ENCODE results near the gene KDM6A.
"Not testable (repeated sequence)": the region's sequence is repeated elsewhere in the genome, so short reads cannot be mapped to it uniquely, and the experiment has no call there.

KDM6A gene

DNA sequence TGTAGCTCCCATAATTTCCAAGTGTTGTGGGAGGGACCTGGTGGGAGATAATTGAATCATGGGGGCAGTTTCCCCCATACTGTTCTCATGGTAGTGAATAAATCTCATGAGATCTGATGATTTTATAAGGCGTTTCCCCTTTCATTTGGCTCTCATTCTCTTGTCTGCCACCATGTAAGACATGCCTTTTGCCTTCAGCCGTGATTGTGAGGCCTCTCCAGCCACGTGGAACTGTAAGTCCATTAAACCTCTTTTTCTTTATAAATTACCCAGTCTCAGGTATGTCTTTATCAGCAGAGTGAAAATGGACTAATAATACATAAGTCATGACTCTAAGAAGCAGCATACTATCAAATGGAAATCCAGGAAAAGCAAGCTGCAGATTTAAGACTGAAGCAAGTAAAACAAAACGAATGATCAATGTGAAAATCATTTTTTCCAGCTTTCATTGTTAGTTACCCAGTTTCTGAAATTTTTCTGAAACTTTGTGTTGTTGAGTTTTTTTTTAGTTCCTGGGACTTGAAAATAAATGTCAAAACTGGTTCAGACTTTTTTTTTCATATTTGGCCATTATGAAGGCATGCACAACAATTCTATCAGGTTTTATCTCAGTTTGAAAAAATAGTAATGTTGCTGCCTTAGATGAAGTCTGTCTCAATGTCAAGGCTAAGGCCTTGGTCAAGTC is 262.5 kb downstream of the KDM6A start:
- not testable (repeated sequence) for H3K4ac ChIP-seq (ENCODE audit: low read depth, low read length); H4K8ac ChIP-seq (ENCODE audit: low read depth, low read length); H3K14ac ChIP-seq (ENCODE audit: low read length); H2AK5ac ChIP-seq (ENCODE audit: low read length); H3K9ac ChIP-seq (ENCODE audit: low read length); H2BK5ac ChIP-seq (ENCODE audit: low read depth, low read length, poor library complexity); H3K79me2 ChIP-seq (ENCODE audit: control insufficient read depth, insufficient read depth, low read length, poor library complexity); H3K4me2 ChIP-seq (ENCODE audit: low read length); H3K36me3 ChIP-seq (ENCODE audit: control insufficient read depth in 1 of 2, insufficient read depth in 2 of 2, low read length in 2 of 2); H3K18ac ChIP-seq (ENCODE audit: low read length); H3K27me3 ChIP-seq (ENCODE audit: insufficient read depth, low read length); H2BK12ac ChIP-seq (ENCODE audit: low read length); H4K12ac ChIP-seq (ENCODE audit: low read depth, low read length); H3K23ac ChIP-seq (ENCODE audit: low read length); H3K4me1 ChIP-seq (ENCODE audit: control insufficient read depth in 1 of 2, insufficient read depth in 2 of 2, low read length in 2 of 2); DNase-seq; H3K9me3 ChIP-seq (ENCODE audit: insufficient read depth, low read depth, low read length); H3K79me1 ChIP-seq (ENCODE audit: low read length); H3K4me3 ChIP-seq (ENCODE audit: low read depth, low read length); H3K27ac ChIP-seq (ENCODE audit: low read depth, low read length); H2BK120ac ChIP-seq (ENCODE audit: insufficient read depth, low read length, poor library complexity); H2AFZ ChIP-seq (ENCODE audit: insufficient read depth, low read length, poor library complexity); H4K91ac ChIP-seq (ENCODE audit: low read depth, low read length)
- WGBS (ENCODE audit: extremely low coverage, insufficient coverage, insufficient read length), result no CpG with 5 or more reads among the region's 4 CpGs

DNA sequence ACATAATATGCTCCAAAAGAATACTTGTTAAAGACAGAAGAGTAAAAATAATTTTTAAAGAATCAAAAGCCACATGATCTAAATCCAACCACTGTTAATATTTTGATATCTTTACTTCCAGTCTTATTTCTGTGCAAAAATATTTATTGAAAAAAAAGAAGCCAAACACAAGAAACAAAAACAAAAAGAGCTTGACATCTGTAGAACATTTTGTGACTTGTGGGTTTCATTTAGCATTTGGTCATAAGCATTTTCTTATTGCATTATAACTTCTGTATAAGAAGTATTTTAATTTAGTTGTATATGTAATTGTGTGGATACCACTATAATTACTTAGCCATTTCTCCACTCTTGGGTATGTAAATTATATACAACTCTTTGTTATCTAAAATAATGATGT is 264.5 kb downstream of the KDM6A start:
- Histone ChIP-seq H3K4ac (ENCODE audit: low read depth, low read length) (no peak overlapping the region), H2AK5ac (ENCODE audit: low read length) (no peak overlapping the region), H2BK12ac (ENCODE audit: low read length) (no peak overlapping the region), H2BK120ac (ENCODE audit: insufficient read depth, low read length, poor library complexity) (no peak overlapping the region), H3K4me3 (ENCODE audit: low read depth, low read length) (no peak overlapping the region), H3K27ac (ENCODE audit: low read depth, low read length) (no peak overlapping the region), H3K36me3 (ENCODE audit: control insufficient read depth in 1 of 2, insufficient read depth in 2 of 2, low read length in 2 of 2) (no peaks in the 10 kb centered on the region), H2AFZ (ENCODE audit: insufficient read depth, low read length, poor library complexity) (no peak overlapping the region), H3K9me3 (ENCODE audit: insufficient read depth, low read depth, low read length) (no peaks in the 10 kb centered on the region), H3K9ac (ENCODE audit: low read length) (no peak overlapping the region), H3K18ac (ENCODE audit: low read length) (no peak overlapping the region), H3K79me2 (ENCODE audit: control insufficient read depth, insufficient read depth, low read length, poor library complexity) (no peaks in the 10 kb centered on the region), H3K14ac (ENCODE audit: low read length) (no peak overlapping the region), H4K8ac (ENCODE audit: low read depth, low read length) (no peak overlapping the region), H2BK5ac (ENCODE audit: low read depth, low read length, poor library complexity) (no peak overlapping the region), H3K79me1 (ENCODE audit: low read length) (no peaks in the 10 kb centered on the region), H3K27me3 (ENCODE audit: insufficient read depth, low read length) (no peaks in the 10 kb centered on the region), H3K4me2 (ENCODE audit: low read length) (no peak overlapping the region), H4K12ac (ENCODE audit: low read depth, low read length) (no peak overlapping the region), H3K23ac (ENCODE audit: low read length) (no peak overlapping the region), H3K4me1 (ENCODE audit: control insufficient read depth in 1 of 2, insufficient read depth in 2 of 2, low read length in 2 of 2) (no peaks in the 10 kb centered on the region), H4K91ac (ENCODE audit: low read depth, low read length) (no peak overlapping the region)
- DNase-seq, result no peak

- Histone ChIP-seq H3K27ac (ENCODE audit: low read depth, low read length) (no peak overlapping the region), H3K79me2 (ENCODE audit: control insufficient read depth, insufficient read depth, low read length, poor library complexity) (no peaks in the 10 kb centered on the region), H4K12ac (ENCODE audit: low read depth, low read length) (no peak overlapping the region), H3K23ac (ENCODE audit: low read length) (no peak overlapping the region), H2BK120ac (ENCODE audit: insufficient read depth, low read length, poor library complexity) (no peak overlapping the region), H2BK5ac (ENCODE audit: low read depth, low read length, poor library complexity) (no peak overlapping the region), H3K9me3 (ENCODE audit: insufficient read depth, low read depth, low read length) (no peaks in the 10 kb centered on the region), H3K36me3 (ENCODE audit: control insufficient read depth in 1 of 2, insufficient read depth in 2 of 2, low read length in 2 of 2) (no peaks in the 10 kb centered on the region), H3K4me3 (ENCODE audit: low read depth, low read length) (no peak overlapping the region), H4K91ac (ENCODE audit: low read depth, low read length) (no peak overlapping the region), H2BK12ac (ENCODE audit: low read length) (no peak overlapping the region), H2AFZ (ENCODE audit: insufficient read depth, low read length, poor library complexity) (no peak overlapping the region), H3K4ac (ENCODE audit: low read depth, low read length) (no peak overlapping the region), H4K8ac (ENCODE audit: low read depth, low read length) (no peak overlapping the region), H2AK5ac (ENCODE audit: low read length) (no peak overlapping the region), H3K14ac (ENCODE audit: low read length) (no peak overlapping the region), H3K79me1 (ENCODE audit: low read length) (no peaks in the 10 kb centered on the region), H3K18ac (ENCODE audit: low read length) (no peak overlapping the region), H3K4me2 (ENCODE audit: low read length) (no peak overlapping the region), H3K27me3 (ENCODE audit: insufficient read depth, low read length) (no peaks in the 10 kb centered on the region), H3K4me1 (ENCODE audit: control insufficient read depth in 1 of 2, insufficient read depth in 2 of 2, low read length in 2 of 2) (no peaks in the 10 kb centered on the region), H3K9ac (ENCODE audit: low read length) (no peak overlapping the region)
- DNase-seq, result no peak
- WGBS (ENCODE audit: extremely low coverage, insufficient coverage, insufficient read length), result no CpG with 5 or more reads among the region's 4 CpGs
Measured at GRCh38 chrX:45138525-45138924, 265.5 kb downstream of the KDM6A start.

DNA sequence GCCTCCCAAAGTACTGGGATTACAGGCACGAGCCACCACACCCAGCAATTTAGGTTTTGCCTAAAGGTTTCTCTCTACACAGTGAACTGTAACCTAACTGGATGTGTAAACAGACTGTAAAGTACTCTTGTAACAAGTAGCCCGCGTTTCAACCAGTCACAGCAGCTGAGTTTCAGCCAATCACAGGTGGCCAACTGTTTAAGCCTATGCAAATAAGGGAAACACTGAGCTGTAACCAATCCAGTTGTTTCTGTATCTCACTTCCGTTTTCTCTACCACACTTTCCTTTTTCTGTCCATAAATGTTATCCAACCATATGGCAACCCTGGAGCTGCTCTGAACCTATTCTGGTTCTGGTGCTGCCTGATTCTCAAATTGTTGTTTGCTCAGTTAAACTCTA is 267.8 kb downstream of the KDM6A start:
- Histone ChIP-seq H3K79me1 (ENCODE audit: low read length) (no peaks in the 10 kb centered on the region), H2AK5ac (ENCODE audit: low read length) (no peak overlapping the region), H2BK5ac (ENCODE audit: low read depth, low read length, poor library complexity) (no peak overlapping the region), H3K9me3 (ENCODE audit: insufficient read depth, low read depth, low read length) (no peaks in the 10 kb centered on the region), H3K27me3 (ENCODE audit: insufficient read depth, low read length) (no peaks in the 10 kb centered on the region), H3K4ac (ENCODE audit: low read depth, low read length) (no peak overlapping the region), H4K12ac (ENCODE audit: low read depth, low read length) (no peak overlapping the region), H4K91ac (ENCODE audit: low read depth, low read length) (no peak overlapping the region), H2AFZ (ENCODE audit: insufficient read depth, low read length, poor library complexity) (no peak overlapping the region), H3K4me2 (ENCODE audit: low read length) (no peak overlapping the region), H2BK12ac (ENCODE audit: low read length) (no peak overlapping the region), H4K8ac (ENCODE audit: low read depth, low read length) (no peak overlapping the region), H3K36me3 (ENCODE audit: control insufficient read depth in 1 of 2, insufficient read depth in 2 of 2, low read length in 2 of 2) (no peaks in the 10 kb centered on the region), H2BK120ac (ENCODE audit: insufficient read depth, low read length, poor library complexity) (no peak overlapping the region), H3K79me2 (ENCODE audit: control insufficient read depth, insufficient read depth, low read length, poor library complexity) (no peaks in the 10 kb centered on the region), H3K4me3 (ENCODE audit: low read depth, low read length) (no peak overlapping the region), H3K14ac (ENCODE audit: low read length) (no peak overlapping the region), H3K9ac (ENCODE audit: low read length) (no peak overlapping the region), H3K18ac (ENCODE audit: low read length) (no peak overlapping the region), H3K4me1 (ENCODE audit: control insufficient read depth in 1 of 2, insufficient read depth in 2 of 2, low read length in 2 of 2) (peaks cover 0 to 3% of the 10 kb centered on the region in 2 experiments), H3K23ac (ENCODE audit: low read length) (no peak overlapping the region), H3K27ac (ENCODE audit: low read depth, low read length) (no peak overlapping the region)
- DNase-seq, result no peak
- WGBS (ENCODE audit: extremely low coverage, insufficient coverage, insufficient read length), result no CpG with 5 or more reads among the region's 4 CpGs

Data from trophoblast cell (in vitro differentiated cells and primary cell).